Activated naive CD8-positive, alpha-beta T cell (primary cell): ENCODE measurements around the gene BNIP5.

Experiments
- H3K27ac Mint-ChIP-seq: one replicate; pipeline ENCODE4 v1.8.0; 2021; ENCODE audit warnings: mixed read lengths
- H3K27me3 Mint-ChIP-seq: one replicate; pipeline ENCODE4 v1.8.0; 2021; ENCODE audit warnings: mixed read lengths
- H3K36me3 Mint-ChIP-seq: one replicate; pipeline ENCODE4 v1.8.0; 2021; ENCODE audit warnings: mixed read lengths
- H3K4me1 Mint-ChIP-seq: one replicate; pipeline ENCODE4 v1.8.0; 2021; ENCODE audit warnings: low read depth, mixed read lengths
- H3K4me3 Mint-ChIP-seq: one replicate; pipeline ENCODE4 v1.8.0; 2021; ENCODE audit warnings: mild to moderate bottlenecking, mixed read lengths
- H3K9me3 Mint-ChIP-seq: one replicate; pipeline ENCODE4 v1.8.0; 2021; ENCODE audit warnings: low read depth, mixed read lengths

Gene BNIP5

GRCh38 chr6:36269834-36270705 is 66.6 kb downstream of the BNIP5 start, which contains the start of gene PNPLA1:
PNPLA1 (plus strand) TSS chr6:36270060; CDS start chr6:36270460, 400 bp downstream.
- no peaks in the 10 kb centered on the region for H3K9me3 Mint-ChIP-seq
- no peaks in the 10 kb centered on the region for H3K36me3 Mint-ChIP-seq
- no peak within 1 kb of the TSS for H3K4me3 Mint-ChIP-seq
- H3K27ac Mint-ChIP-seq = no peak within 1 kb of the TSS
- H3K4me1 Mint-ChIP-seq = no peaks in the 10 kb centered on the region
- H3K27me3 Mint-ChIP-seq = no peaks in the 10 kb centered on the region

GRCh38 chr6:36268478-36269275 is 68.0 kb downstream of the BNIP5 start:
- no peaks in the 10 kb centered on the region for H3K9me3 Mint-ChIP-seq
- no peaks in the 10 kb centered on the region for H3K36me3 Mint-ChIP-seq
- no peaks in the 10 kb centered on the region for H3K4me1 Mint-ChIP-seq
- H3K27me3 Mint-ChIP-seq = no peaks in the 10 kb centered on the region
- no peak overlapping the region for H3K4me3 Mint-ChIP-seq
- no peak overlapping the region for H3K27ac Mint-ChIP-seq

- H3K9me3 Mint-ChIP-seq = no peaks in the 10 kb centered on the region
- H3K27ac Mint-ChIP-seq = no peak overlapping the region
- peaks cover 3% of the 10 kb centered on the region for H3K27me3 Mint-ChIP-seq
- H3K4me3 Mint-ChIP-seq = no peak overlapping the region
- H3K4me1 Mint-ChIP-seq = no peaks in the 10 kb centered on the region
- no peaks in the 10 kb centered on the region for H3K36me3 Mint-ChIP-seq
Measured at GRCh38 chr6:36267731-36268477, 68.8 kb downstream of the BNIP5 start.

- Mint-ChIP-seq H3K36me3 (no peaks in the 10 kb centered on the region), H3K27ac (no peak overlapping the region), H3K4me1 (no peaks in the 10 kb centered on the region), H3K4me3 (no peak overlapping the region), H3K9me3 (no peaks in the 10 kb centered on the region), H3K27me3 (peaks cover 3% of the 10 kb centered on the region)
Measured at GRCh38 chr6:36266913-36267644, 69.6 kb downstream of the BNIP5 start.
